ENCODE data around the gene SRXN1.

The SRXN1 gene

GRCh38 chr20:637559-637958 lies 15.4 kb downstream of the SRXN1 start:
- in situ Hi-C loops (cut with HindIII; ENCODE audit: low sequenced_read_pairs) = no loop called here

DNA sequence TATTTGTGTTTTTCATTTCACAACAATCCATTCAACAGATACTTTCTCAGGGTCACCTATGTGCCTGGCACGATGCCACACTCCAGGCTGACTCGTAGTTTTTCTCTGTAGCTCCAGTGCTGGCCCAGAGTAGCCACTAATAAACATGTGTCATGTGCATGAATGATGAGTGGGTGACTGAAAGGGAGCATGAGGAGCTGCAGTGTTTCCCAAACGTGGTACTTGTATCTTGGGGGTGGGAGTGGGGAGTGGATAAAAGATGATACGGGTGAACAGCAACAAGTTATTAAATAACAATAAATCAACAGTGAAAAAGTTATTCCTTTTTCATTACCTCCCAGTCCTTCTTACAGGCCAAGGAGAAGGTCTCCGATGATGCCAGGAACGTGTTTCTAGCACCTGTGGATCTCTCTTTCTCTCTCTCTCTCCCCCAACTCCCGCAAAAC lies 17.1 kb downstream of the SRXN1 start:
- in situ Hi-C loops (cut with HindIII; ENCODE audit: low sequenced_read_pairs) = no loop called here

- in situ Hi-C loops (cut with HindIII; ENCODE audit: low sequenced_read_pairs) = no loop called here
Measured at GRCh38 chr20:635028-635892, 17.7 kb downstream of the SRXN1 start.

DNA sequence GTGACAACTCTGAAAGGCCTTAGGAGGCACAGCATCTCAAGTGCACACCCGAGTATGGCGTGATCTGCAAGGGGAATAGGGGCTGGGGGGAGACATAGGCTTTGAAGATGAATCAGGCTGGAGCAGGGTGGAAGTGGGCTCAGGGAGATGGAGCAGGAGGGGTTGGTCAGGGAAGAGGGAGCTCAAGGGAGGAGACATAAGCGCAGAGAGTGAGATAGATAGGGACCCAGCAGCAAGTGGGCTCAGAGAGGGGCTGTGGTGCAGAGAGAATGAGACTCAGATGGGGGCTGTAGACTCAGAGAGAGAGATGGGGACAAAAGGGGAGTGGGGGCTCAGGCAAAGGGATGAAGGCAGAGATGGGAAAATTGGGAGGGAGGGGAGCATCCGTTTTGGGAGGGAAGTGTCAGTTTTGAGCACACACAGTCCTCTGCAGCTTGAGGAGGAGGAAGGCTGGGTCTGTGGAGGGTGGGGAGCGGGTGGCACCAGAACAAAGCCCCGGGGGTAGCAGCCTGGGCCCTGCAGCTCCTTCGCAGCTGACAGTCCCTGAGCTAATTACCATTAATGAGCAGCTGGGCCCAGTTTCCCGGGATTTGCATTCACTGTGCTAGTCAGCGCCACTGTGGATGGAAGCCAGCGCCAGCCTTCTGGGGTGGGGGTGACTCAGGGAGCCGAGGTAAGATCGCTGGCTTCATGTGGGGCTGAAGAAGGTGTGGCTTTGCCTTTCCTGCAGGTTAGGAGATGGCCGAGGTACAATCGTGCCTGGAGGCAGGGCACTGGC lies 18.7 kb downstream of the SRXN1 start:
- in situ Hi-C loops (cut with HindIII; ENCODE audit: low sequenced_read_pairs) = no loop called here

DNA sequence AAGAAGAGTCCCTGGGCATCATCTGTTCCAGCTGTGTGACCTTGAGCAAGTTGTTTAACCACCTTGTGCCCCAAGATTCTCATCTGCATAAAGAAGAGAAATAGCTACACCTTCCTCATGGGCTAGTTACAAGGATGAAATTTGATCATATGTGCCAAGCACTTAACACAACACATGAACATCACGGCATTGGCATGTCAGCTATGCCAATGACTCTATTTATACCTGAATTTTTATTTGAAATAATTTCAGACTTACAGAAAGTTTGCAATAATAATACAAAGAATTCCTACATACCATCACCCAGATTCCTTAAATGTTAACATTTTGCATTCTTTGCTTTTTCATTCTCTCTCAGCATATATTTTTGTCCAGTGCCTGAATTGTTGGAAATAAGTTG lies 21.9 kb downstream of the SRXN1 start:
- in situ Hi-C loops (cut with HindIII; ENCODE audit: low sequenced_read_pairs) = no loop called here

GRCh38 chr20:626579-626978 lies 26.4 kb downstream of the SRXN1 start:
- in situ Hi-C loops (cut with HindIII; ENCODE audit: low sequenced_read_pairs) = no loop called here

DNA sequence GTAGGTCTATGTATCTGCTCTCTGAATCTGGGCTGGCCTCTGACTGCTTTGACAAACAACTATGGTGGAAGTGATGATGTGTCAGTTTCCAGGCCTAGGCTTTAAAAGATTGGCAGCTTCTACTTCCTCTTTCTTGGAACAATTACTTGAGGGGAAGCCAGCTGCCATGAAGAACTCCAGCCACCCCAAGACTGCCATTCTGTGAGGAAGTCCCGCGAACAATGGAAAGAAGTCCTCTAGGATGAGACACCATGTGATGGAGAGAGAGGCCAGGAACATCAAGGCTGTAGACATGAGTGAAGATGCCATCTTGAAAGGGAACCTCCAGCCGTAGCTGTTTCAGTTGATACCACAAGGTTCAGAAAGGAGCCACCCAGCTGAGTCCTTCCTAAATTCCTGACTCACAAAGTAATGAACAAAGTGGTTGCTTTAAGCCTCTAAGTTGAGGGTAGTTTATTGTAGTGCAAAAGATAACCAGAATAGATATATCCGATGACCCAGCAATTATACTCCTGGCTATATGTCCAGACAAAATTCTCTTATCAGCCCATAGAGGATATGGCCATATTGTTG lies 27.6 kb downstream of the SRXN1 start:
- in situ Hi-C loops (cut with HindIII; ENCODE audit: low sequenced_read_pairs) = no loop called here

DNA sequence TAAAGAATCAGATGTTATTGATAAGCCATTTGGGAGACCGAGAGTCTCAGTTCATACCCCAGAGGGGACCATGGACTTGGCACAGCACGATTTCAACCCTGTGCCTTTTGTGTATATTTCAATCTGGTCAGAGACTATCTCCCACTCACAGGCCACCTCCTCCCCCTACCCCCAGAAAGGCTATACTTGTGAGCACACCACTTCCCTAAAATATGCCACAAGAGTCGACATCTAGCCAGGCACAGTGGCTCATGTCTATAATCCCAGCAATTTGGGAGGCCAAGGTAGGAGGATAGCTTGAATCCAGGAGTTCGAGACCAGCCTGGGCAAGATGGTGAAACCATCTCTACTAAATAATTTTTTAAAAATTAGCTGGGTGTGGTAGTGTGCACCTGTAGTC lies 29.3 kb downstream of the SRXN1 start:
- in situ Hi-C loops (cut with HindIII; ENCODE audit: low sequenced_read_pairs) = loop anchor here (25.0 kb wide), 1 partner anchor 89 kb away; no protein-coding TSS in a partner anchor

GRCh38 chr20:623021-623420 lies 30.0 kb downstream of the SRXN1 start:
- in situ Hi-C loops (cut with HindIII; ENCODE audit: low sequenced_read_pairs) = loop anchor here (25.0 kb wide), 1 partner anchor 89 kb away; no protein-coding TSS in a partner anchor

DNA sequence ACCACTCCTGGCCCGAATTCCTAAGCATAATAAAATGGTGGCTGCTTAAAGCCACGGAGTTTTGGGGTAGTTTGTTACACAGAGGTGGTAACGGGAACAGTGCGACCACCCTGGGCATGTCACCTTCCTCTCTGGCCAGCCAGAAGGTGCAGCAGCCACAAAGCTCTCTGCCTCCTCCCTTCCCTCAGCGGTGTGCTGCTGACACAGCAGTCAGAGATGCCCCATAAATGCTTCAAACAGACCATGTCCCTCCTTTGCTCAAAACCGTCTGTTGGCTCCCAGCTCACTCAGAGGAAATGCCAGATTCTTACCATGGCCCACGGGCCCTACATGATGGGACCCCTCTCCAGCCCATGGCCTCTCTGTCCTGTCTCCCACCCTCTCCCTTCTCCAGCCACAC lies 30.8 kb downstream of the SRXN1 start:
- in situ Hi-C loops (cut with HindIII; ENCODE audit: low sequenced_read_pairs) = loop anchor here (25.0 kb wide), 1 partner anchor 90 kb away; no protein-coding TSS in a partner anchor

DNA sequence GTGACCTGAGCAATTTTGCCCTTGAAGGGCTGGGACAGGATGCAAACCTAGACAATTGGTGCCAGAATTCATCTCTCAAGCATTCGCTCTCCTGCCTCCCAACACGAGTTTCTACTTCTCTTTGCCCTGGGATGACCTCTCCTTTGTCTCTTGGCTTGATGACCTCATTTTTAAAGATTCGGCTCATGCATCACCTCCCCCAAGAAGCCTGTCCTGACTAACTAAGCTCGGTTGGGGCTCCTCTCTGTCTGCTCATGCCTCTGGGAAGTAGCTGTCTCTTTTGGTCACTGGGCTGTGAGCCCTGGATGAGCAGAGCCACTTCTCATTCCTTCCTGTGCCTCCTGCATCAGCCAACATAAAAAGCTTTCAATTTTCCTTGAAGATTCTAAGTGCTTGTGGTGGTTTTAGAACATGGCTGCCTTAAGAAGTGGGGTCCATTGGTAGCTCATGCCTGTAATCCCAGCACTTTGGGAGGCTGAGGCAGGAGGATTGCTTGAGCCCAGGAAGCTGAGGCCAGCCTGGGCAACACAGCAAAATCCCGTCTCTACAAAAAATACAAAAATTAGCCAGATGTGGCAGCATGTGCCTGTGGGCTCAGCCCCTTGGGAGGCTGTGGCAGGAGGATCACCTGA lies 31.8 kb downstream of the SRXN1 start:
- in situ Hi-C loops (cut with HindIII; ENCODE audit: low sequenced_read_pairs) = loop anchor here (25.0 kb wide), 1 partner anchor 91 kb away; no protein-coding TSS in a partner anchor

- in situ Hi-C loops (cut with HindIII; ENCODE audit: low sequenced_read_pairs) = loop anchor here (25.0 kb wide), 1 partner anchor 92 kb away; no protein-coding TSS in a partner anchor
Measured at GRCh38 chr20:620246-620645, 32.8 kb downstream of the SRXN1 start.

GRCh38 chr20:618980-619379 lies 34.0 kb downstream of the SRXN1 start:
- in situ Hi-C loops (cut with HindIII; ENCODE audit: low sequenced_read_pairs) = loop anchor here (25.0 kb wide), 1 partner anchor 93 kb away; no protein-coding TSS in a partner anchor

DNA sequence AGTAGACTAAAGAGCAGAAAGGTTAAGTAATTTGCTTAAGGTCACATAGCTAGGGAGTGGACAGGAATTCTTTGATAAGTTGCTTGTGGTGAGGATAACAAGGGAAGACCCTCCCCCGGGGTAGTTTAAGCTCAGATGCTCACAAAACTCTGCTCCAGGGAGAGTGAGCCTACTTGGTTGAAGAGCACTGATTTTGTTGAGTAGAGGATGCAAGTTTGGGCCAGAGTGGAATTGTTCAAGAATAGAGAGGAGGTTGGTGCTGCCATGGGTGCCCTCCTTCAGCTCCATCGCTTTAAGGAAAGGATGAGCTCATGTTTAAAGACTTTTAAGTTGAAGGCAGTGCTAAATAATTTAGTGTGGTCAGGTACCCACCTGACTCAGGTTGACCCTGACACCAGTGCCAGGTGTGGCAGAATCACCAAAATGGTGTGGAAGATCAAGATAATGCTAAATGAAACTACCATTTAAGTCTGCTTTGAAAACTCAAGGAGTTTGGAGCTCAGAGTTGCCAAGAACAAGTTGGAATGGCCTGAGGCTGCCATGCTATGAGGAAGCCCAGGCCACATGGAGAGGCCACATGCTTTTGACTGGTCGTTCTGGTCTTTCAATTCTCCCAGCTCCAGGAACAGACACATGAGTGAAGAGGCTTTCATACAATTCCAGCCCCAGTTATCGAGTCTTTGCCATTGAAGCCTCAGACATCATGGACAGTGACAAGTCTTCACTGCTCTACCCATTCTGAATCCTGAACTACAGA lies 34.9 kb downstream of the SRXN1 start:
- in situ Hi-C loops (cut with HindIII; ENCODE audit: low sequenced_read_pairs) = loop anchor here (25.0 kb wide), 1 partner anchor 94 kb away; no protein-coding TSS in a partner anchor

GRCh38 chr20:615514-615913 lies 37.5 kb downstream of the SRXN1 start:
- in situ Hi-C loops (cut with HindIII; ENCODE audit: low sequenced_read_pairs) = loop anchor here (25.0 kb wide), 1 partner anchor 97 kb away; no protein-coding TSS in a partner anchor

DNA sequence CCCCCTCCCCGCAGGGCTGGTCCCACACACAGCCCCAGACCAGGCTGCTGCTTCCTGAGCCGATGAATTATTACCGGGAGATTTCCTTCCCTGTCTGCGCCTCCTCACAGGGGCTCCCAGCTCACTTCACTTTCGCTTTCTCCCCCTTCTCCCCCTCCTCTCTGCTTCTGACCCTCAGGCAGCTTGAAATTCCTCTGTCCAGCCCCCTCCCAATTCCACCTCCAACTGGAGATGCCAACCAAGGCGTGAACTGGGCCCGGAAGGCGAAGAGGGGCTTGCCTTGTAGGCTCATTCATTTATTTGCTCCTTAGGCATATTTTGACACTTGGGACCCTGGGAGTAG lies 41.2 kb downstream of the SRXN1 start:
- in situ Hi-C loops (cut with HindIII; ENCODE audit: low sequenced_read_pairs) = loop anchor here (25.0 kb wide), 1 partner anchor 100 kb away; no protein-coding TSS in a partner anchor

GRCh38 chr20:611047-611842 lies 41.8 kb downstream of the SRXN1 start:
- in situ Hi-C loops (cut with HindIII; ENCODE audit: low sequenced_read_pairs) = loop anchor here (25.0 kb wide), 1 partner anchor 101 kb away; no protein-coding TSS in a partner anchor

- in situ Hi-C loops (cut with HindIII; ENCODE audit: low sequenced_read_pairs) = loop anchor here (25.0 kb wide), 1 partner anchor 102 kb away; no protein-coding TSS in a partner anchor
Measured at GRCh38 chr20:610130-611046, 42.6 kb downstream of the SRXN1 start, which contains the start of gene TCF15. TSS of gene TCF15 (minus strand) at chr20:610309. CDS start at chr20:610237, 72 bp downstream.

Data from DLD1 (cell line).